SK-N-SH (cell line): ENCODE results near the gene IQCK. TPM values are rescaled to one million over a fixed set of nuclear protein-coding genes. Genes with fewer than 3 reads are reported as not detected.
A peak's percentile ranks its signal among the peaks of the same experiment; 100 is the strongest.

Experiments
- CTCF ChIA-PET: fragments of 300-600, 350-600 bp; formaldehyde crosslinking; extraction: SDS; loops from one replicate; lab custom pipeline; 2021; lab: Yijun Ruan, JAX
- POLR2A ChIA-PET: fragments of 350-600 bp; sonication (Branson Sonifier 250); formaldehyde crosslinking; extraction: SDS; loops from one replicate; lab custom pipeline; 2020; ENCODE audit warnings: antibody characterized with exemption, inconsistent platforms; lab: Yijun Ruan, JAX
- DNase-seq: peaks from one replicate; pipeline ENCODE4 v3.0.0; 2012
- H2AFZ ChIP-seq: fragments of 200-600 bp; sonication (generic); 2 replicates; pipeline ENCODE4 v1.8.1; 2016; ENCODE audit warnings: antibody characterized with exemption, mild to moderate bottlenecking, low read depth
- H3F3A ChIP-seq: fragments of 200-600 bp; sonication (generic); replicated peaks from 2 replicates; pipeline ENCODE3; 2016; ENCODE audit warnings: antibody characterized with exemption, mild to moderate bottlenecking; ENCODE audit not compliant: insufficient read depth
- H3K27ac ChIP-seq, 2 experiments: fragments of 200-500 bp in 1 of 2; fragments of 200-600 bp in 1 of 2; sonication (Bioruptor generic) in 1 of 2; sonication (generic), shearing (Covaris generic) in 1 of 2; 2 replicates each; pipeline versions ENCODE4 v1.5.1 to v1.6.1; 2014 to 2016; ENCODE audit warnings: low read depth in 2 of 2, inconsistent platforms in 1 of 2, low read length in 1 of 2, mild to moderate bottlenecking in 1 of 2, mixed read lengths in 1 of 2
- H3K27me3 ChIP-seq: fragments of 200-600 bp; sonication (generic), shearing (Covaris generic); 2 replicates; pipeline ENCODE4 v1.6.1; 2016; ENCODE audit warnings: mixed run types; ENCODE audit not compliant: insufficient read depth
- H3K36me3 ChIP-seq, 2 experiments: fragments of 200-500 bp in 1 of 2; fragments of 200-600 bp in 1 of 2; sonication (Bioruptor generic) in 1 of 2; sonication (generic) in 1 of 2; replicated peaks in 1 of 2; 2 replicates each; pipeline versions ENCODE3 to v1.5.1; 2014 to 2016; ENCODE audit warnings: low read length in 1 of 2, mild to moderate bottlenecking in 1 of 2; ENCODE audit not compliant: insufficient read depth in 2 of 2, control insufficient read depth in 1 of 2
- H3K4me1 ChIP-seq, 2 experiments: fragments of 200-500 bp in 1 of 2; fragments of 200-600 bp in 1 of 2; sonication (Bioruptor generic) in 1 of 2; sonication (generic), shearing (Covaris generic) in 1 of 2; 2 replicates each; pipeline versions ENCODE4 v1.5.1 to v1.6.1; 2014 to 2016; ENCODE audit warnings: low read depth in 1 of 2, low read length in 1 of 2, mixed run types in 1 of 2; ENCODE audit not compliant: insufficient read depth in 2 of 2, control insufficient read depth in 1 of 2
- H3K4me2 ChIP-seq: fragments of 200-600 bp; sonication (generic), shearing (Covaris generic); 2 replicates; pipeline ENCODE4 v1.6.1; 2017; ENCODE audit warnings: mixed run types
- H3K4me3 ChIP-seq, 2 experiments: fragments of 200-500 bp in 1 of 2; fragments of 200-600 bp in 1 of 2; sonication (Bioruptor generic) in 1 of 2; sonication (generic), shearing (Covaris generic) in 1 of 2; 2 replicates each; pipeline versions ENCODE4 v1.5.1 to v1.8.1; 2014 to 2016; ENCODE audit warnings: low read depth in 2 of 2, inconsistent platforms in 1 of 2, low read length in 1 of 2, mild to moderate bottlenecking in 1 of 2, mixed read lengths in 1 of 2, moderate library complexity in 1 of 2
- H3K79me2 ChIP-seq: fragments of 200-600 bp; sonication (generic); 2 replicates; pipeline ENCODE4 v1.8.1; 2017; ENCODE audit warnings: mild to moderate bottlenecking; ENCODE audit not compliant: insufficient read depth
- H3K9ac ChIP-seq: fragments of 200-600 bp; sonication (generic); 2 replicates; pipeline ENCODE4 v1.6.1; 2017; ENCODE audit warnings: mixed run types
- H3K9me2 ChIP-seq: fragments of 200-600 bp; sonication (generic); 2 replicates; pipeline ENCODE4 v1.6.1; 2017; ENCODE audit warnings: mixed run types
- H3K9me3 ChIP-seq: fragments of 200-600 bp; sonication (generic); 2 replicates; pipeline ENCODE4 v1.6.1; 2017; ENCODE audit warnings: mixed run types, mild to moderate bottlenecking, moderate library complexity
- H4K20me1 ChIP-seq: fragments of 200-600 bp; sonication (generic); 2 replicates; pipeline ENCODE4 v1.6.1; 2017; ENCODE audit warnings: mild to moderate bottlenecking, mixed run types; ENCODE audit not compliant: insufficient read depth
- CHD2 ChIP-seq: fragments of 150-350 bp; IDR thresholded peaks from 2 replicates; pipeline ENCODE4 v1.6.1; 2018; ENCODE audit warnings: low read length; ENCODE audit not compliant: partially characterized antibody
- EP300 ChIP-seq, 2 experiments: IDR thresholded peaks; 2 replicates each; pipeline versions ENCODE4 v1.4.0 to v1.6.1; 2012; ENCODE audit warnings: borderline replicate concordance in 1 of 2, low read depth in 1 of 2, low read length in 1 of 2
- FOXM1 ChIP-seq: IDR thresholded peaks from 2 replicates; pipeline ENCODE4 v1.4.0; 2012; ENCODE audit warnings: low read depth, mild to moderate bottlenecking
- JUND ChIP-seq: IDR thresholded peaks from 2 replicates; pipeline ENCODE4 v1.4.0; 2012
- RCOR1 ChIP-seq: fragments of 150-350 bp; IDR thresholded peaks from 2 replicates; pipeline ENCODE4 v1.6.1; 2017; ENCODE audit warnings: antibody characterized with exemption, low read length
- RXRA ChIP-seq: IDR thresholded peaks from 2 replicates; pipeline ENCODE4 v1.4.0; 2012; ENCODE audit warnings: low read depth, mild to moderate bottlenecking, borderline replicate concordance
- SIN3A ChIP-seq: IDR thresholded peaks from 2 replicates; pipeline ENCODE4 v1.6.1; 2012; ENCODE audit warnings: low read depth, mild to moderate bottlenecking, low read length, moderate library complexity, borderline replicate concordance
- TCF12 ChIP-seq: IDR thresholded peaks from 2 replicates; pipeline ENCODE4 v1.4.0; 2012
- WGBS: methylation state at CpG from one replicate; pipeline ENCODE4 v1.1.6; 2017; ENCODE audit warnings: low lambda C conversion rate; 5-methylcytosine and 5-hydroxymethylcytosine counted together
- polyA plus RNA-seq, 3 experiments: library from polyadenylated mRNA; depleted of rRNA; stranded (reverse); fragments of >200 nt; gene quantifications; 2 replicates each; pipeline ENCODE4 v1.2.3, GENCODE V29; 2012
- TF ChIP-seq, protein P1 (sequence below): IDR thresholded peaks from 2 replicates; pipeline ENCODE4 v1.4.0; 2012; ENCODE audit warnings: low read depth
- TF ChIP-seq, protein P2 (sequence below): IDR thresholded peaks from 2 replicates; pipeline ENCODE4; 2012

The IQCK gene
- polyA plus RNA-seq, 1 of the 3 experiments (the other 2 are of a cell fraction) = 7.3 TPM

DNA sequence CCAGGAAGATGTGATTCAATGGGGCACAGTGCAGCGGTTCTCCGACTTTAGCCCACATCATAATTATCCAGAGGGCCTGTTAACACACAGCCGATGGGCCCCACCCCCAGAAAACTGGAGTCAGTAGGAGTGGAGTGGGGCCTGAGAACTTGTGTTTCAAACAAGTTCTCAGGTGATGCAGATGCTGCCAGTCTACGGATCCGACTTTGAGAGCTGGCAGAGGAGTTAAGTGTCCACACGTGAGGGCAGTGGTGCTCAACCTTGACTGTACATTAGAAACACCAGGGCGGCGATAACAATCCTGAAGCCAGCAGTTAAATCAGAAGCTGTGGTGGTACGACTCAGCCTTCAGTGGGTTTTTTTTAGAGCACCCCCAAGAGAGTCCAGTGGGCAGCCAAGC is 91.6 kb downstream of the IQCK start:
- Histone ChIP-seq H3K4me3 (no peak overlapping the region), H3K9ac (no peak overlapping the region), H3K79me2 (no peaks in the 10 kb centered on the region), H3K27ac (no peak overlapping the region), H3K36me3 (no peaks in the 10 kb centered on the region), H3K9me3 (no peaks in the 10 kb centered on the region), H3K9me2 (no peaks in the 10 kb centered on the region), H3K4me2 (no peak overlapping the region), H3K4me1 (peaks cover 0 to 10% of the 10 kb centered on the region in 2 experiments; a peak in 1 of 4 replicates), H2AFZ (no peak overlapping the region), H3F3A (no peaks in the 10 kb centered on the region), H3K27me3 (no peaks in the 10 kb centered on the region), H4K20me1 (no peaks in the 10 kb centered on the region)
- TF ChIP-seq CHD2 (no peak), JUND (no peak), FOXM1 (no peak), SIN3A (no peak), RCOR1 (no peak)
- no peak for DNase-seq
- ChIA-PET POLR2A (no interaction called here), CTCF (no interaction called here)
- WGBS = 94% methylated on average over 9 of the region's 9 CpGs

DNA sequence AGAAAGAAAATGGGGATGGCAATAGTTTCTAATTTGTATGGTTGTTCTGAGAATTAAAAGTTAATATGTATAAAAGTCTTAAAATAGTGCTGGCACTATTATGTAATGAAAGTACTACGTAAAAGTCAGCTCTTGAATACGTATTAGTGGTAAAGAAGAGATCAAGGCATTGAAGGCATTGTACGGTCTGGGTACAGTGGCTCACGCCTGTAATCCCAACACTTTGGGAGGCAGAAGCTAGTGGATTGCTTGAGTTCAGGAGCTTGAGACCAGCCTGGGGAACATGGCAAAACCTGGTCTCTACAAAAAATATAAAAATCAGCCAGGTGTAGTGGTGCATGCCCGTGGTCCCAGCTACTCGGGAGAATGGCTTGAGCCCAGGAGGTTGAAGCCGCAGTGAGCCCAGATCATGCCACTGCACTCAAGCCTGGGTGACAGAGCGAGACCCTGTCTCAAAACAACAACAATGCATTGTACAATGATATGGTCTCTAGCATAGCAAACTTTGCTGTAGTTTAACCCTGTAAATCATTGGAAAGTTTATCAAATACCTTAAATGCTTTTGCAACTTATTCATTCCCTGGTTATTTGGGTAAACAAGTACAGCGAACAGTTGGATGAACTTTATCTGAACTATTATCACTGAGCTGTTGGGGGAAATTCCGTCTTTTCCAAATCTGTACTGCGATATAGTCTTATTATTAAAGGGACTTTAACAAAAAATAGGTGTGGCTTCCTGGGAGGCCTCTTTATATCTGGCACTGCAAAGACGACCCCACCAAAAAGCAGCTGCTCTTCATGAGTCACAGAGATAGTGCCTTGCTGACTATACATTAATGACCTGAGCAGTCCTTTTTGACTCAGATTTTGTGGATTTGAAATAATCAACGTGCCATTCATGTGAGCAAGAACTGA is 93.0 kb downstream of the IQCK start:
- POLR2A ChIA-PET = no interaction called here

More for the DNA sequence above, 93.0 kb downstream of the IQCK start:
- Histone ChIP-seq H3K9me2 (no peaks in the 10 kb centered on the region), H4K20me1 (no peaks in the 10 kb centered on the region), H3K36me3 (no peaks in the 10 kb centered on the region), H3K4me1 (peaks cover 0 to 10% of the 10 kb centered on the region in 2 experiments; a peak in 1 of 4 replicates), H2AFZ (no peak overlapping the region), H3K27ac (no peak overlapping the region), H3K4me2 (0 out of 2 replicates have a peak overlapping the region, but pooled peaks have one; percentile 24), H3K9ac (no peak overlapping the region), H3K4me3 (no peak overlapping the region), H3F3A (no peaks in the 10 kb centered on the region), H3K79me2 (no peaks in the 10 kb centered on the region), H3K27me3 (no peaks in the 10 kb centered on the region), H3K9me3 (no peaks in the 10 kb centered on the region)
- no peak for DNase-seq
- TF ChIP-seq, protein P1, sequence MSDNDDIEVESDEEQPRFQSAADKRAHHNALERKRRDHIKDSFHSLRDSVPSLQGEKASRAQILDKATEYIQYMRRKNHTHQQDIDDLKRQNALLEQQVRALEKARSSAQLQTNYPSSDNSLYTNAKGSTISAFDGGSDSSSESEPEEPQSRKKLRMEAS = no peak
- 0 out of 4 replicates have a peak, but pooled peaks of 1 of the 2 experiments have one; percentile 14 for TF ChIP-seq EP300 (IDR thresholded peaks at IDR 0.05; ENCODE audit: borderline replicate concordance in 1 of 2, low read depth in 1 of 2, low read length in 1 of 2)
- TF ChIP-seq, protein P2, sequence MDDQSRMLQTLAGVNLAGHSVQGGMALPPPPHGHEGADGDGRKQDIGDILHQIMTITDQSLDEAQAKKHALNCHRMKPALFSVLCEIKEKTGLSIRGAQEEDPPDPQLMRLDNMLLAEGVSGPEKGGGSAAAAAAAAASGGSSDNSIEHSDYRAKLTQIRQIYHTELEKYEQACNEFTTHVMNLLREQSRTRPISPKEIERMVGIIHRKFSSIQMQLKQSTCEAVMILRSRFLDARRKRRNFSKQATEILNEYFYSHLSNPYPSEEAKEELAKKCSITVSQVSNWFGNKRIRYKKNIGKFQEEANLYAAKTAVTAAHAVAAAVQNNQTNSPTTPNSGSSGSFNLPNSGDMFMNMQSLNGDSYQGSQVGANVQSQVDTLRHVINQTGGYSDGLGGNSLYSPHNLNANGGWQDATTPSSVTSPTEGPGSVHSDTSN = no peak
- TF ChIP-seq RXRA = peak; percentile 69
- TF ChIP-seq JUND = 0 out of 2 replicates have a peak, but pooled peaks have one; percentile 17
- peak; percentile 28; the same call in 1 of the 2 replicates for TF ChIP-seq TCF12
- 50% methylated on average over 12 of the region's 13 CpGs for WGBS
- CTCF ChIA-PET = no interaction called here
